Neural crest cell (in vitro differentiated cells): Measurements from ENCODE around the gene TP53AIP1. TPM values are rescaled to one million over a fixed set of nuclear protein-coding genes. Genes with fewer than 3 reads are reported as not detected.

ENCODE experiments used
- DNase-seq: peaks from one replicate; pipeline ENCODE4 v3.0.0; 2021; ENCODE audit warnings: low read depth, mixed read lengths, low spot score
- H3K27ac Mint-ChIP-seq: one replicate; pipeline ENCODE4 v1.8.0; 2021; ENCODE audit warnings: mild to moderate bottlenecking, mixed read lengths; ENCODE audit not compliant: unreplicated experiment
- H3K27me3 Mint-ChIP-seq: 2 replicates; pipeline ENCODE4 v1.8.0; 2021; ENCODE audit warnings: low read depth, mild to moderate bottlenecking, mixed read lengths
- H3K36me3 Mint-ChIP-seq: 2 replicates; pipeline ENCODE4 v1.8.0; 2021; ENCODE audit warnings: low read depth, mild to moderate bottlenecking, mixed read lengths
- H3K4me1 Mint-ChIP-seq: 2 replicates; pipeline ENCODE4 v1.8.0; 2021; ENCODE audit warnings: mixed read lengths
- H3K4me3 Mint-ChIP-seq: one replicate; pipeline ENCODE4 v1.8.0; 2021; ENCODE audit warnings: mild to moderate bottlenecking, mixed read lengths
- H3K9me3 Mint-ChIP-seq: 2 replicates; pipeline ENCODE4 v1.8.0; 2021; ENCODE audit warnings: mixed read lengths
- total RNA-seq: library from RNA; stranded (reverse); gene quantifications from 2 replicates; pipeline ENCODE4 v1.2.1, GENCODE V29; 2021
- TF ChIP-seq, protein P1 (sequence below): fragments of 200-600 bp; sonication (generic); conservative IDR thresholded peaks from 2 replicates; pipeline ENCODE4 v1.5.0; 2021; ENCODE audit warnings: antibody characterized with exemption, mild to moderate bottlenecking

TP53AIP1 gene
- total RNA-seq, 1 donor from 2014 or later: not detected

DNA sequence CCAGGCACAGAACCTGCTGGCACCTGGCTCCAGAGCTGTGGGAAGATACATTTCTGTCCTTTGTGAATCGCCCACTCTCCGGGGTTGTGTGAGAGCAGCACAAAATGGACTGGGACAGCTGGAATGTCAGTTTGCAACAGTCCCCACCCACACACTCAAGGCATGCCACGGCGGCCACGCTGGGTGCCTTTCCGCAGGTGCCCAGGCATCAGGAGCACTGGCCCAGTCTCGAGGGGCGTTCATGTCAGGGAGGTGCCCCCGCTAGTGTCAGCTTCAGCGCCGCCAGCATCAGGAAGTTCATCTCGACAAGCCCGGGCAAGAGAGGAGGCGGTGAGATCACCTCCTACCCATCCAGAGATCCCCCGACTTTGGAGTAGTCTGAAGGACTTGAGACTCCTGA lies 2.1 kb downstream of the TP53AIP1 start:
- Mint-ChIP-seq H3K27ac (no peak overlapping the region), H3K36me3 (no peaks in the 10 kb centered on the region), H3K9me3 (no peaks in the 10 kb centered on the region), H3K4me1 (peaks cover 38% of the 10 kb centered on the region), H3K4me3 (no peak overlapping the region), H3K27me3 (peaks cover 8% of the 10 kb centered on the region)
- TF ChIP-seq, protein P1, sequence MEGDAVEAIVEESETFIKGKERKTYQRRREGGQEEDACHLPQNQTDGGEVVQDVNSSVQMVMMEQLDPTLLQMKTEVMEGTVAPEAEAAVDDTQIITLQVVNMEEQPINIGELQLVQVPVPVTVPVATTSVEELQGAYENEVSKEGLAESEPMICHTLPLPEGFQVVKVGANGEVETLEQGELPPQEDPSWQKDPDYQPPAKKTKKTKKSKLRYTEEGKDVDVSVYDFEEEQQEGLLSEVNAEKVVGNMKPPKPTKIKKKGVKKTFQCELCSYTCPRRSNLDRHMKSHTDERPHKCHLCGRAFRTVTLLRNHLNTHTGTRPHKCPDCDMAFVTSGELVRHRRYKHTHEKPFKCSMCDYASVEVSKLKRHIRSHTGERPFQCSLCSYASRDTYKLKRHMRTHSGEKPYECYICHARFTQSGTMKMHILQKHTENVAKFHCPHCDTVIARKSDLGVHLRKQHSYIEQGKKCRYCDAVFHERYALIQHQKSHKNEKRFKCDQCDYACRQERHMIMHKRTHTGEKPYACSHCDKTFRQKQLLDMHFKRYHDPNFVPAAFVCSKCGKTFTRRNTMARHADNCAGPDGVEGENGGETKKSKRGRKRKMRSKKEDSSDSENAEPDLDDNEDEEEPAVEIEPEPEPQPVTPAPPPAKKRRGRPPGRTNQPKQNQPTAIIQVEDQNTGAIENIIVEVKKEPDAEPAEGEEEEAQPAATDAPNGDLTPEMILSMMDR: no peak
- no peak for DNase-seq

DNA sequence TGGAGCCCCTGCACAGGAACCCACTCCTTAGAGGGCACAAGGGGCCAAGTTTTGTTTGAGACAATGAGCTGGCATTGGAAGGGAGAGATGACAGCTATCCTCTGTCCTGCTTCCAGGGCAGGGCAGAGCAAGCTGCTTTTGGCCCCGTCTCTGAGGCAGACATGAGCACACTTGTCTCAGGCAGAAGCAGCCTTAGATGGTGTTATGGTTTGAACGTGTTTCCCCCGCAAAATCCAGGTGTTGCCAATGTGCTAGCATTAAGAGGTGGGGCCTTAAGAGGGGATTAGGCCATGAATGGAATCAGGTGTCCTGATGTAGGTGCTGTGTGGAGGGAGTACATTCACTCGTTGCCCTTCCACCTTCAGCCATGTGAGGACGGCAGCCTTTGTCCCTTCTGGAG lies 2.5 kb downstream of the TP53AIP1 start:
- no peak overlapping the region for H3K27ac Mint-ChIP-seq
- H3K4me3 Mint-ChIP-seq: no peak overlapping the region
- no peaks in the 10 kb centered on the region for H3K36me3 Mint-ChIP-seq
- H3K27me3 Mint-ChIP-seq: peaks cover 8% of the 10 kb centered on the region
- H3K9me3 Mint-ChIP-seq: no peaks in the 10 kb centered on the region
- H3K4me1 Mint-ChIP-seq: peaks cover 42% of the 10 kb centered on the region
- no peak for DNase-seq
- TF ChIP-seq, protein P1: no peak

DNA sequence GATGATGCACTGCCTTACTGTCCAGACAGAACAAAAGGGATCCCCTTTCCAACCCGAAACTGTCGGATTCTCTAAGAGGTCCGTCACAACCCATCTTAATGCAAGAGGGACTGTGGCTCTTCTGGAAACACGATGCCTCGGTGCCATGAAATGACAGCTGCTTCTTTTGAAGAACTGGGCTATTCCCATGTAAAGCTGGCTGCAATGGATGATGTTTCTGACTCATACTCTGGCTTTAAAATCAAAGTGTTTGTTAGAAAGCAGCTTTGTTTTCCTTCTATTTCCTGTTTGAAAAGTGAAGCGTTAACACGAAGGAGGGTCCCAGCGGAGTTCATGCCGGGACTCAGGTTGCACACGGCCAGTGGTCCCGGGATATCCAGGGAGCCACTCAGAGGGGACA lies 3.1 kb downstream of the TP53AIP1 start:
- H3K4me3 Mint-ChIP-seq: no peak overlapping the region
- H3K27ac Mint-ChIP-seq: no peak overlapping the region
- H3K4me1 Mint-ChIP-seq: peaks cover 45% of the 10 kb centered on the region
- peaks cover 8% of the 10 kb centered on the region for H3K27me3 Mint-ChIP-seq
- DNase-seq: no peak
- H3K9me3 Mint-ChIP-seq: no peaks in the 10 kb centered on the region
- TF ChIP-seq, protein P1: no peak
- no peaks in the 10 kb centered on the region for H3K36me3 Mint-ChIP-seq

DNA sequence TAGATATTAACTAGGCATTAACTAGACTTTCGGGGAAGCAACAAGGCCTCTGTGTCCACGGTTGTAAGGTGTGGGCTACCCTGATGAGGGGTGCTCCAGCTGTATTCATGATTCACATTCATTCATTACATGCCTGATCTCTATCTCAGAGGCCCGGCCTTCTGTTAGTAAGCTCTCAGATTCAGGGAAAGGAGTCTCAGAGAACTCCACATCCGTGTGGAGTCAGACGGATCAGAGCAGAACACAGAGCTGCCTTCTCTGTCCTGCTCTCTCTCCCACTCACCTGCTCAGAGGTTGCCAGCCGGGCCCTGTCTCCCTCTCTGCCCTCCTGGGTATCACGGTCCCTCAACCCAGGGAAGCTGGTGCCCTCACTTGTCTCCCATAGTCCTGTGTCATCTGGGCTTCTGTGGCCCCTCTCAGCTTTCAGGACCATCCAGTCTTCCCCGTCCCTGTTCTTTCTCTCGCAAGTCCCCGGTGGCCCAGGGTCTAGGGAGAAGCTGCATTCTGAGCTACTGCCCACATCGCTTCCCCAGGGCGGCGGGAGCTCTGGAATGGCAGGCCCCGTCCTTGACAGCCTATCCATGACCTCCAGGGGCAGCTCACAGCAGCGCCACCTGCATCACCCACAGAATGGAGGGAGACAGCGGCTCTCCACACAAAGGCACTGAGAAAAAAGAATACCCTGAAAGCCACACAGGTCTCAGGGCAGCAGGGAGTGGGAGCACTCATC lies 4.3 kb downstream of the TP53AIP1 start:
- H3K27me3 Mint-ChIP-seq: peaks cover 4% of the 10 kb centered on the region
- H3K27ac Mint-ChIP-seq: peak overlapping the region; percentile 78
- no peak for DNase-seq

DNA sequence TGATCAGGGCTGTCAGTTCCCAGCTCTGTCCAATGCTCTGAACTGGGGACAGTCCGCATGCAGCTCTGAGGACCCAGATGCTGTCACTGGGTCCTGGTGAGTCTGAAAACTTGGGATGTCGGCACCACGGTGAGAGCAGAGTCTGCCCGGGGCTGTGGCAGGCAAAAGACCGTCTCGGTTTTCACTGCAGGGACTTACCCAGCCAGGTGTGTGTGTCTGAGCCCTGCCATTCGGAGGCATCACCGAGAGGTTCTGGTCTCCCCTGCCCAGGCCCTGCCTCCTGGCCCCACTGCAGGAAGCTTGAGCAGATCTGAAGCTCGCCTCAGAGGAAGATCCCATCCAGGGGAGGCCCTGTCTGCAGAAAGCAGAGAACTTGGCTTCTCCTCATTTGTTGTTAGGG lies 5.2 kb downstream of the TP53AIP1 start:
- peaks cover 2% of the 10 kb centered on the region for H3K27me3 Mint-ChIP-seq
- H3K36me3 Mint-ChIP-seq: no peaks in the 10 kb centered on the region
- no peak overlapping the region for H3K4me3 Mint-ChIP-seq
- H3K9me3 Mint-ChIP-seq: no peaks in the 10 kb centered on the region
- peaks cover 53% of the 10 kb centered on the region for H3K4me1 Mint-ChIP-seq
- H3K27ac Mint-ChIP-seq: peak overlapping the region; percentile 84
- DNase-seq: no peak
- TF ChIP-seq, protein P1: no peak

More for the DNA sequence above, 4.3 kb downstream of the TP53AIP1 start:
- TF ChIP-seq, protein P1: no peak
- H3K4me1 Mint-ChIP-seq: peaks cover 52% of the 10 kb centered on the region
- H3K36me3 Mint-ChIP-seq: no peaks in the 10 kb centered on the region
- H3K4me3 Mint-ChIP-seq: no peak overlapping the region
- H3K9me3 Mint-ChIP-seq: no peaks in the 10 kb centered on the region
